Measurements from ENCODE around the gene ZBTB22. TPM values are rescaled to one million over a fixed set of nuclear protein-coding genes. Genes with fewer than 3 reads are reported as not detected.

ZBTB22 gene
- polyA plus RNA-seq, 1 donor from 2014 or later, result 16.5 TPM

- Histone ChIP-seq H3K9ac (ENCODE audit: low read length) (no peak overlapping the region), H3K9me3 (ENCODE audit: low read length) (no peaks in the 10 kb centered on the region), H3K27ac (ENCODE audit: low read length) (no peak overlapping the region), H3K27me3 (ENCODE audit: insufficient read depth, low read depth, low read length) (no peaks in the 10 kb centered on the region), H3K9me2 (ENCODE audit: insufficient read depth, low read length) (no peaks in the 10 kb centered on the region), H3K4me2 (ENCODE audit: low read length) (no peak overlapping the region), H3K36me3 (ENCODE audit: insufficient read depth, low read length) (no peaks in the 10 kb centered on the region), H3K79me2 (replicated peaks; ENCODE audit: insufficient read depth, low read length) (peaks cover 5% of the 10 kb centered on the region), H3F3A (ENCODE audit: insufficient read depth, low read length, poor library complexity, severe bottlenecking) (no peaks in the 10 kb centered on the region), H4K20me1 (ENCODE audit: insufficient read depth) (no peaks in the 10 kb centered on the region), H2AFZ (ENCODE audit: low read depth, low read length) (no peak overlapping the region), H3K4me3 (ENCODE audit: low read length) (no peak overlapping the region)
- no peak for TF ChIP-seq RAD21 (conservative IDR thresholded peaks at IDR 0.05)
- no peak for TF ChIP-seq REST (IDR thresholded peaks at IDR 0.05; ENCODE audit: borderline replicate concordance)
- TF ChIP-seq CTCF (IDR thresholded peaks at IDR 0.05; ENCODE audit: poor library complexity, severe bottlenecking), result no peak
- no peak for TF ChIP-seq EZH2 (IDR thresholded peaks at IDR 0.05; ENCODE audit: borderline replicate concordance, insufficient read depth, low read length, poor library complexity, severe bottlenecking)
- TF ChIP-seq MXI1 (conservative IDR thresholded peaks at IDR 0.05; ENCODE audit: poor library complexity, severe bottlenecking), result no peak
- TF ChIP-seq TAF1 (IDR thresholded peaks at IDR 0.05; ENCODE audit: low read depth), result no peak
- TF ChIP-seq POLR2AphosphoS5 (IDR thresholded peaks at IDR 0.05), result no peak
- TF ChIP-seq SMC3 (conservative IDR thresholded peaks at IDR 0.05; ENCODE audit: poor library complexity), result no peak
- no peak for TF ChIP-seq EP300 (conservative IDR thresholded peaks at IDR 0.05; ENCODE audit: poor library complexity, severe bottlenecking)
These were observed 39.2 kb downstream of the ZBTB22 start for GRCh38 chr6:33278392-33278741.

- H4K20me1 ChIP-seq (ENCODE audit: insufficient read depth), result no peaks in the 10 kb centered on the region
- H3K9me2 ChIP-seq (ENCODE audit: insufficient read depth, low read length), result no peaks in the 10 kb centered on the region
- H3K36me3 ChIP-seq (ENCODE audit: insufficient read depth, low read length), result no peaks in the 10 kb centered on the region
- peak overlapping the region; percentile 48 for H3K4me2 ChIP-seq (ENCODE audit: low read length)
- H3K27ac ChIP-seq (ENCODE audit: low read length), result peak overlapping the region; percentile 77
- no peaks in the 10 kb centered on the region for H3F3A ChIP-seq (ENCODE audit: insufficient read depth, low read length, poor library complexity, severe bottlenecking)
- H3K9me3 ChIP-seq (ENCODE audit: low read length), result no peaks in the 10 kb centered on the region
- TF ChIP-seq RAD21 (conservative IDR thresholded peaks at IDR 0.05) (no peak), CTCF (IDR thresholded peaks at IDR 0.05; ENCODE audit: poor library complexity, severe bottlenecking) (peak; percentile 5)
- peak overlapping the region; percentile 65 for H2AFZ ChIP-seq (ENCODE audit: low read depth, low read length)
- peak overlapping the region; percentile 82 for H3K4me3 ChIP-seq (ENCODE audit: low read length)
- H3K79me2 ChIP-seq (replicated peaks; ENCODE audit: insufficient read depth, low read length), result peaks cover 11% of the 10 kb centered on the region
- peak overlapping the region; percentile 81 for H3K9ac ChIP-seq (ENCODE audit: low read length)
- no peaks in the 10 kb centered on the region for H3K27me3 ChIP-seq (ENCODE audit: insufficient read depth, low read depth, low read length)
These were observed 39.7 kb downstream of the ZBTB22 start for GRCh38 chr6:33277663-33278391.
